ENCODE data around the gene CENPT.
"Not testable (repeated sequence)": the region's sequence is repeated elsewhere in the genome, so short reads cannot be mapped to it uniquely, and the experiment has no call there.

Gene CENPT

GRCh38 chr16:67871256-67871655 is 23.8 kb upstream of the CENPT start:
- intact Hi-C loops (cut with micrococcal nuclease) = loop anchor here (10.0 kb wide), 1 partner anchor 64 kb away; the partner anchor contains the start of genes CTRL and PSMB10
- H3K36me3 Mint-ChIP-seq (ENCODE audit: low read depth) = peaks cover 79% of the 10 kb centered on the region
- H3K27ac Mint-ChIP-seq = peak overlapping the region; percentile 86
- H3K27me3 Mint-ChIP-seq = no peaks in the 10 kb centered on the region
- H3K9me3 Mint-ChIP-seq = no peaks in the 10 kb centered on the region
- no peak overlapping the region for H3K4me3 Mint-ChIP-seq
- H3K4me1 Mint-ChIP-seq (ENCODE audit: low read depth) = peaks cover 52% of the 10 kb centered on the region

- peaks cover 41% of the 10 kb centered on the region for H3K4me1 Mint-ChIP-seq (ENCODE audit: low read depth)
- intact Hi-C loops (cut with micrococcal nuclease) = loop anchor here (10.0 kb wide), 1 partner anchor 65 kb away; the partner anchor contains the start of genes CTRL and PSMB10
- H3K36me3 Mint-ChIP-seq (ENCODE audit: low read depth) = peaks cover 82% of the 10 kb centered on the region
- H3K9me3 Mint-ChIP-seq = no peaks in the 10 kb centered on the region
- H3K27me3 Mint-ChIP-seq = no peaks in the 10 kb centered on the region
- no peak overlapping the region for H3K4me3 Mint-ChIP-seq
- no peak overlapping the region for H3K27ac Mint-ChIP-seq
Measured at GRCh38 chr16:67869653-67870052, 22.2 kb upstream of the CENPT start.

GRCh38 chr16:67868290-67868689 is 20.8 kb upstream of the CENPT start:
- no peak overlapping the region for H3K4me3 Mint-ChIP-seq
- H3K36me3 Mint-ChIP-seq (ENCODE audit: low read depth) = peaks cover 80% of the 10 kb centered on the region
- H3K9me3 Mint-ChIP-seq = no peaks in the 10 kb centered on the region
- no peak overlapping the region for H3K27ac Mint-ChIP-seq
- intact Hi-C loops (cut with micrococcal nuclease) = no loop called here
- H3K4me1 Mint-ChIP-seq (ENCODE audit: low read depth) = peaks cover 30% of the 10 kb centered on the region
- no peaks in the 10 kb centered on the region for H3K27me3 Mint-ChIP-seq

GRCh38 chr16:67865318-67865717 is 17.8 kb upstream of the CENPT start:
- intact Hi-C loops (cut with micrococcal nuclease) = loop anchor here (1.0 kb wide), 2 partner anchors 49 to 192 kb away; no protein-coding TSS in a partner anchor
- H3K36me3 Mint-ChIP-seq (ENCODE audit: low read depth) = peaks cover 83% of the 10 kb centered on the region
- no peak overlapping the region for H3K4me3 Mint-ChIP-seq
- no peaks in the 10 kb centered on the region for H3K9me3 Mint-ChIP-seq
- no peak overlapping the region for H3K27ac Mint-ChIP-seq
- H3K27me3 Mint-ChIP-seq = no peaks in the 10 kb centered on the region
- peaks cover 24% of the 10 kb centered on the region for H3K4me1 Mint-ChIP-seq (ENCODE audit: low read depth)

DNA sequence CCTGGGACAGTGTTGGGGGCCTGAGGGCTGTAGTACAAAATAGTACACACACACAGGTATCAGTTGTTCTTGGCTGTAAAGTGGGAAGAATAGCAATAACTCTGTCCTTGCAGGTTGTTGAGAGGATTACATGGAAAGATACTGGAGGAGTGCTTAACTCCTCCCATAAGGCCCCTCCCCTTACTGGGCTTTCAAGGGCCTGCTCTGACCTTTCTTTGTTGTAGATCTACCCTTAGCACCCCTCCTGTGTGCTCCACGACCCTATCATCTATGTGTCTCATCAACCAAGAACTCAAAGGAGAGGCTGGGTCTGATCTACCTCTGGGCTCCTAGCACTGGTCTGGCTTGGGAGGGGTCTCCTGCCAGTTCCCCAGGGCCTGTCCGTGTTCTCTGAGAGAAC is 17.1 kb upstream of the CENPT start:
- intact Hi-C loops (cut with micrococcal nuclease) = no loop called here
- peaks cover 28% of the 10 kb centered on the region for H3K4me1 Mint-ChIP-seq (ENCODE audit: low read depth)

DNA sequence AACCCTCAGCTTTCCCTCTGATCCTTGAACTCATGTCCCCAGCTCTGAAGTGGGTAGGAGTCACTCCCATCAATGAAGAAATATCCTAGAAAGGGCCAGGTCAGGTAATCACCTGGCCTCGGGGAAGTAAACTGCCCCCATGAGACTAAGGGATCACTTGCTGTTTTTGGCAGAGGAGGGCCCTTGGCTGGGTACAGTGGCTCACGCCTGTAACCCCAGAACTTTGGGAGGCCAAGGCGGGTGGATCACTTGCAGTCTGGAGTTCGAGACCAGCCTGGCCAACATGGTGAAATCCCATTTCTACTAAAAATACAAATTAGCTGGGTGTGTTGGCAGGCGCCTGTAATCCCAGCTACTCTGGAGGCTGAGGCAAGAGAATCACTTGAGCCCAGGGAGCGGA is 16.6 kb upstream of the CENPT start:
- H3K4me3 Mint-ChIP-seq; H3K9me3 Mint-ChIP-seq; intact Hi-C loops (cut with micrococcal nuclease); H3K27me3 Mint-ChIP-seq; H3K27ac Mint-ChIP-seq: not testable (repeated sequence)
- H3K36me3 Mint-ChIP-seq (ENCODE audit: low read depth) = peaks cover 74% of the 10 kb centered on the region
- H3K4me1 Mint-ChIP-seq (ENCODE audit: low read depth) = peaks cover 28% of the 10 kb centered on the region

More for the DNA sequence above, 17.1 kb upstream of the CENPT start:
- no peaks in the 10 kb centered on the region for H3K9me3 Mint-ChIP-seq
- H3K27ac Mint-ChIP-seq = no peak overlapping the region
- no peaks in the 10 kb centered on the region for H3K27me3 Mint-ChIP-seq
- H3K4me3 Mint-ChIP-seq = no peak overlapping the region
- H3K36me3 Mint-ChIP-seq (ENCODE audit: low read depth) = peaks cover 80% of the 10 kb centered on the region

- H3K27ac Mint-ChIP-seq = no peak overlapping the region
- peaks cover 63% of the 10 kb centered on the region for H3K36me3 Mint-ChIP-seq (ENCODE audit: low read depth)
- no peaks in the 10 kb centered on the region for H3K27me3 Mint-ChIP-seq
- intact Hi-C loops (cut with micrococcal nuclease) = no loop called here
- no peaks in the 10 kb centered on the region for H3K9me3 Mint-ChIP-seq
- no peak overlapping the region for H3K4me3 Mint-ChIP-seq
- peaks cover 39% of the 10 kb centered on the region for H3K4me1 Mint-ChIP-seq (ENCODE audit: low read depth)
Measured at GRCh38 chr16:67862623-67863583, 15.4 kb upstream of the CENPT start.

GRCh38 chr16:67861877-67862276 is 14.4 kb upstream of the CENPT start:
- Mint-ChIP-seq H3K27me3 (no peaks in the 10 kb centered on the region), H3K27ac (no peak overlapping the region)

GRCh38 chr16:67860589-67861398 is 13.3 kb upstream of the CENPT start:
- Mint-ChIP-seq H3K27me3 (no peaks in the 10 kb centered on the region), H3K4me1 (ENCODE audit: low read depth) (peaks cover 60% of the 10 kb centered on the region), H3K36me3 (ENCODE audit: low read depth) (peaks cover 50% of the 10 kb centered on the region), H3K27ac (peak overlapping the region; percentile 43), H3K4me3 (no peak overlapping the region), H3K9me3 (no peaks in the 10 kb centered on the region)
- intact Hi-C loops (cut with micrococcal nuclease) = no loop called here

More at GRCh38 chr16:67861877-67862276, 14.4 kb upstream of the CENPT start:
- no peaks in the 10 kb centered on the region for H3K9me3 Mint-ChIP-seq
- intact Hi-C loops (cut with micrococcal nuclease) = no loop called here
- no peak overlapping the region for H3K4me3 Mint-ChIP-seq
- peaks cover 49% of the 10 kb centered on the region for H3K4me1 Mint-ChIP-seq (ENCODE audit: low read depth)
- H3K36me3 Mint-ChIP-seq (ENCODE audit: low read depth) = peaks cover 52% of the 10 kb centered on the region

GRCh38 chr16:67858500-67858899 is 11.0 kb upstream of the CENPT start:
- Mint-ChIP-seq H3K4me1 (ENCODE audit: low read depth) (peaks cover 67% of the 10 kb centered on the region), H3K9me3 (no peaks in the 10 kb centered on the region)
- intact Hi-C loops (cut with micrococcal nuclease) = no loop called here

DNA sequence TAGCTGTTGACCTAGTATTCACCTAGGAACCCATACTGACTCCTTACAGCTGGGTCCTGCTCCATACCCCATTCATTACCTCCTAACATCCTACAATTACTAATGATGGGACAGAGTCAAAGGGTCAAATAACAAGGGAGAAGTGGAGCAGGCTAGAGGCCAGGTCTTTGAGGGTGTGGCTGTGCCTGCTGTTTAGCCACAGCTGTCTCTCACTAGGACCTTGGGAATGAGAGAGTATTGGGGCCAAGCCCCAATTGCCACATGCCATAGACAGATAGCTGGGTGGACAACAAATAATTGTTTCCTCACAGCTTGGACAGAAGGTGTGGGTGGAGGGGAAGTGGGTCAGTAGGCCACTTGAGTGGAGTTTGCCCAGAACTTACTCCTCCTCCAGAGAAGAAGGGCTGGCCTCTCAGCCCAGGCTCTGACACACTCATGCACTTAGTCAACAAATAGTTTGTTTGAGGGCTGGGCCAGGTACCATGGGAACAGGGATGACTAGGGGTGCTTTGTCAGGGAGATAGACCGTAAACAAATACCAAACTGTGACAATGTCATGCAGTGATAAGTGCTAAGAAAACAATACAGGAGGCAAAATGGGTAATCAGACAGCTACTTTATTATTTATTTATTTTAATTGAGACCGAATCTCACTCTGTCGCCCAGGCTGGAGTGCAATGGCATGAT is 10.2 kb upstream of the CENPT start:
- no peaks in the 10 kb centered on the region for H3K27me3 Mint-ChIP-seq
- peaks cover 67% of the 10 kb centered on the region for H3K4me1 Mint-ChIP-seq (ENCODE audit: low read depth)
- peak overlapping the region; percentile 81 for H3K27ac Mint-ChIP-seq
- H3K9me3 Mint-ChIP-seq = no peaks in the 10 kb centered on the region
- intact Hi-C loops (cut with micrococcal nuclease) = no loop called here
- peak overlapping the region; percentile 21 for H3K4me3 Mint-ChIP-seq
- peaks cover 53% of the 10 kb centered on the region for H3K36me3 Mint-ChIP-seq (ENCODE audit: low read depth)

More at GRCh38 chr16:67858500-67858899, 11.0 kb upstream of the CENPT start:
- Mint-ChIP-seq H3K36me3 (ENCODE audit: low read depth) (peaks cover 53% of the 10 kb centered on the region), H3K4me3 (no peak overlapping the region), H3K27me3 (no peaks in the 10 kb centered on the region), H3K27ac (peak overlapping the region; percentile 81)

GRCh38 chr16:67856927-67857546 is 9.5 kb upstream of the CENPT start:
- Mint-ChIP-seq H3K9me3 (no peaks in the 10 kb centered on the region), H3K27ac (peak overlapping the region; percentile 81), H3K4me1 (ENCODE audit: low read depth) (peaks cover 67% of the 10 kb centered on the region), H3K4me3 (no peak overlapping the region), H3K27me3 (no peaks in the 10 kb centered on the region), H3K36me3 (ENCODE audit: low read depth) (peaks cover 47% of the 10 kb centered on the region)
- intact Hi-C loops (cut with micrococcal nuclease) = no loop called here

- no peak overlapping the region for H3K27ac Mint-ChIP-seq
- intact Hi-C loops (cut with micrococcal nuclease) = no loop called here
- H3K4me1 Mint-ChIP-seq (ENCODE audit: low read depth) = peaks cover 55% of the 10 kb centered on the region
- peaks cover 34% of the 10 kb centered on the region for H3K36me3 Mint-ChIP-seq (ENCODE audit: low read depth)
- no peak overlapping the region for H3K4me3 Mint-ChIP-seq
- no peaks in the 10 kb centered on the region for H3K9me3 Mint-ChIP-seq
- H3K27me3 Mint-ChIP-seq = no peaks in the 10 kb centered on the region
Measured at GRCh38 chr16:67855789-67856188, 8.3 kb upstream of the CENPT start.
